ENCODE results near the gene CCDC39. TPM values are rescaled to one million over a fixed set of nuclear protein-coding genes. Genes with fewer than 3 reads are reported as not detected.

Gene CCDC39
- total RNA-seq, 8 experiments from 2014 or later, result 0.22 to 10.9 (median 0.45) TPM; not detected in 5

- no peak for ATAC-seq (replicated peaks in 6 of 8)
- no peak overlapping the region for H3K4me3 ChIP-seq
- 20 to 94% (median 55%) methylated on average over 1 to 5 of the region's 6 CpGs; no CpG with 5 or more reads in 1 of the 10 experiments for WGBS, 10 experiments
- in situ Hi-C loops (cut with MboI; ENCODE audit: low pct_unique_long_range_greater_than_20kb in 2 of 9, low sequenced_read_pairs in 9 of 9, unreplicated experiment in 9 of 9), result no loop called here
- no peaks in the 10 kb centered on the region for H3K4me1 ChIP-seq (replicated peaks in 1 of 2)
- no peak overlapping the region for H3K27ac ChIP-seq
Measured at GRCh38 chr3:180571831-180572598, 107.3 kb downstream of the CCDC39 start.

- in situ Hi-C loops (cut with MboI; ENCODE audit: low pct_unique_long_range_greater_than_20kb in 2 of 9, low sequenced_read_pairs in 9 of 9, unreplicated experiment in 9 of 9), result no loop called here
- Histone ChIP-seq H3K4me3 (no peak overlapping the region), H3K4me1 (replicated peaks in 1 of 2) (no peaks in the 10 kb centered on the region), H3K27ac (no peak overlapping the region)
- 11 to 92% (median 82%) methylated on average over 2 to 4 of the region's 4 CpGs; no CpG with 5 or more reads in 4 of the 10 experiments for WGBS, 10 experiments
- no peak for ATAC-seq (replicated peaks in 6 of 8)
Measured at GRCh38 chr3:180570238-180570637, 109.1 kb downstream of the CCDC39 start.

- in situ Hi-C loops (cut with MboI; ENCODE audit: low pct_unique_long_range_greater_than_20kb in 2 of 9, low sequenced_read_pairs in 9 of 9, unreplicated experiment in 9 of 9), result no loop called here
Measured at GRCh38 chr3:180564676-180565075, 114.6 kb downstream of the CCDC39 start.

More at GRCh38 chr3:180564676-180565075, 114.6 kb downstream of the CCDC39 start:
- no peak overlapping the region for H3K4me3 ChIP-seq
- no peaks in the 10 kb centered on the region for H3K4me1 ChIP-seq (replicated peaks in 1 of 2)
- no peak overlapping the region for H3K27ac ChIP-seq
- no peak for ATAC-seq (replicated peaks in 6 of 8)
- 33 to 100% (median 87%) methylated on average over 1 to 2 of the region's 2 CpGs; no CpG with 5 or more reads in 1 of the 10 experiments for WGBS, 10 experiments

Other genes with a start within 250 kb of the CCDC39 start
- gene TTC14, start 77.3 kb downstream of the CCDC39 start, total RNA-seq, result 10 to 100 TPM; 34.6 to 92.9 (median 51.7) TPM
- 100 to 1,000 TPM; 150 to 225 (median 161) TPM for gene FXR1, start 233.2 kb upstream of the CCDC39 start, total RNA-seq

Measured in motor neuron (in vitro differentiated cells).